OCI-LY7 (cell line): ENCODE measurements around the gene CSNK1D. TPM values are rescaled to one million over a fixed set of nuclear protein-coding genes. Genes with fewer than 3 reads are reported as not detected.
"Not testable (repeated sequence)": the region's sequence is repeated elsewhere in the genome, so short reads cannot be mapped to it uniquely, and the experiment has no call there.

ENCODE experiments used
- BruUV-seq: library from RNA; stranded (reverse); fragments of 400-500 nt; replicated peaks from 2 replicates; lab custom pipeline; 2021; lab: Mats Ljungman, UMichigan
- CTCF ChIA-PET: fragments of 300-600 bp; sonication (Branson Sonifier 250); formaldehyde crosslinking; loops from one replicate; lab custom pipeline; 2022; ENCODE audit warnings: antibody characterized with exemption; ENCODE audit not compliant: unreplicated experiment; lab: Charles Lee
- POLR2A ChIA-PET: fragments of 300-600 bp; sonication (Branson Sonifier 250); formaldehyde crosslinking; loops from one replicate; lab custom pipeline; 2022; ENCODE audit warnings: antibody characterized with exemption; lab: Charles Lee
- DNase-seq: peaks from one replicate; pipeline ENCODE4 v3.0.0-alpha.2; 2015; ENCODE audit warnings: low spot score
- H2AFZ ChIP-seq: fragments of 200-600 bp; sonication (generic), shearing (Covaris generic); 2 replicates; pipeline ENCODE4 v1.6.1; 2014; ENCODE audit warnings: mild to moderate bottlenecking, antibody characterized with exemption, low read length, moderate library complexity
- H3K27ac ChIP-seq: fragments of 200-600 bp; sonication (generic); 2 replicates; pipeline ENCODE4 v1.5.1; 2014; ENCODE audit warnings: mixed run types, low read depth, mild to moderate bottlenecking, moderate library complexity, low read length, inconsistent platforms; ENCODE audit not compliant: poor library complexity, severe bottlenecking
- H3K36me3 ChIP-seq: fragments of 200-600 bp; sonication (generic); 2 replicates; pipeline ENCODE4 v1.6.1; 2014; ENCODE audit warnings: mild to moderate bottlenecking, antibody characterized with exemption, low read length, moderate library complexity, mixed read lengths; ENCODE audit not compliant: insufficient read depth
- H3K4me1 ChIP-seq: fragments of 200-600 bp; sonication (generic); 2 replicates; pipeline ENCODE4 v1.5.1; 2014; ENCODE audit warnings: mild to moderate bottlenecking, low read length; ENCODE audit not compliant: insufficient read depth, poor library complexity, severe bottlenecking
- H3K4me2 ChIP-seq: fragments of 200-600 bp; sonication (generic); 2 replicates; pipeline ENCODE4 v1.6.1; 2014; ENCODE audit warnings: mild to moderate bottlenecking, low read length
- H3K4me3 ChIP-seq: fragments of 200-600 bp; sonication (generic); 2 replicates; pipeline ENCODE4 v1.5.1; 2014; ENCODE audit warnings: mild to moderate bottlenecking, low read depth, low read length; ENCODE audit not compliant: poor library complexity, severe bottlenecking
- H3K79me2 ChIP-seq: fragments of 200-600 bp; sonication (generic); 2 replicates; pipeline ENCODE4 v1.6.1; 2016; ENCODE audit warnings: low read depth, mild to moderate bottlenecking, low read length, moderate library complexity, mixed read lengths; ENCODE audit not compliant: insufficient read depth
- H3K9me2 ChIP-seq: fragments of 200-600 bp; sonication (generic); 2 replicates; pipeline ENCODE4 v1.6.1; 2016; ENCODE audit warnings: mild to moderate bottlenecking, low read length, mixed read lengths; ENCODE audit not compliant: insufficient read depth
- H3K9me3 ChIP-seq: fragments of 200-600 bp; sonication (generic); 2 replicates; pipeline ENCODE4 v1.6.1; 2014; ENCODE audit warnings: mild to moderate bottlenecking, mixed run types, low read length, mixed read lengths
- H4K20me1 ChIP-seq: fragments of 200-600 bp; sonication (generic); 2 replicates; pipeline ENCODE4 v1.6.1; 2014; ENCODE audit warnings: mild to moderate bottlenecking, antibody characterized with exemption, low read length, moderate library complexity, mixed read lengths; ENCODE audit not compliant: insufficient read depth
- EZH2phosphoT487 ChIP-seq: fragments of 200-600 bp; sonication (generic); IDR thresholded peaks from 2 replicates; pipeline ENCODE4 v1.6.1; 2018; ENCODE audit warnings: low read depth, borderline replicate concordance, mild to moderate bottlenecking, mixed run types, antibody characterized with exemption, low read length, moderate library complexity, mixed read lengths
- intact Hi-C: fragments of 100-400 bp; cut with micrococcal nuclease; formaldehyde crosslinking; loops from one replicate; pipeline ENCODE4 v1.10.0; 2022; ENCODE audit not compliant: unreplicated experiment
- total RNA-seq, 2 experiments: library from RNA; depleted of rRNA in 1 of 2; stranded (reverse); fragments of >200 nt in 1 of 2; shearing (Covaris generic) in 1 of 2; gene quantifications; 2 replicates each; pipeline ENCODE4 v1.2.3, GENCODE V29; 2014 to 2022
- TF ChIP-seq, protein P1 (sequence below): fragments of 200-600 bp; sonication (generic); conservative IDR thresholded peaks from 2 replicates; pipeline ENCODE4 v1.5.1; 2014; ENCODE audit warnings: mild to moderate bottlenecking, antibody characterized with exemption, low read length, moderate library complexity, mixed read lengths

CSNK1D gene
- total RNA-seq, 2 experiments from 2014 or later = 53.0 to 181 TPM

- Histone ChIP-seq H2AFZ (peak overlapping the region; percentile 93), H3K27ac (no peak overlapping the region), H3K9me3 (no peaks in the 10 kb centered on the region), H3K36me3 (no peaks in the 10 kb centered on the region), H3K79me2 (no peaks in the 10 kb centered on the region), H4K20me1 (no peaks in the 10 kb centered on the region), H3K4me2 (peak overlapping the region; percentile 84), H3K9me2 (no peaks in the 10 kb centered on the region), H3K4me3 (peak overlapping the region; percentile 86), H3K4me1 (peaks cover 19% of the 10 kb centered on the region)
- ChIA-PET CTCF (interaction anchor here (0.7 kb wide), 1 partner anchor 21 kb away, joined by 3 read pairs; no protein-coding TSS in a partner anchor), POLR2A (interaction anchor here (0.5 kb wide), 1 partner anchor 20 kb away, joined by 3 read pairs; no protein-coding TSS in a partner anchor)
- no TSS peak for BruUV-seq
- DNase-seq = no peak
- intact Hi-C loops = loop anchor here (2.0 kb wide), 1 partner anchor 15 kb away; the partner anchor contains the start of gene SLC16A3
- TF ChIP-seq, protein P1, sequence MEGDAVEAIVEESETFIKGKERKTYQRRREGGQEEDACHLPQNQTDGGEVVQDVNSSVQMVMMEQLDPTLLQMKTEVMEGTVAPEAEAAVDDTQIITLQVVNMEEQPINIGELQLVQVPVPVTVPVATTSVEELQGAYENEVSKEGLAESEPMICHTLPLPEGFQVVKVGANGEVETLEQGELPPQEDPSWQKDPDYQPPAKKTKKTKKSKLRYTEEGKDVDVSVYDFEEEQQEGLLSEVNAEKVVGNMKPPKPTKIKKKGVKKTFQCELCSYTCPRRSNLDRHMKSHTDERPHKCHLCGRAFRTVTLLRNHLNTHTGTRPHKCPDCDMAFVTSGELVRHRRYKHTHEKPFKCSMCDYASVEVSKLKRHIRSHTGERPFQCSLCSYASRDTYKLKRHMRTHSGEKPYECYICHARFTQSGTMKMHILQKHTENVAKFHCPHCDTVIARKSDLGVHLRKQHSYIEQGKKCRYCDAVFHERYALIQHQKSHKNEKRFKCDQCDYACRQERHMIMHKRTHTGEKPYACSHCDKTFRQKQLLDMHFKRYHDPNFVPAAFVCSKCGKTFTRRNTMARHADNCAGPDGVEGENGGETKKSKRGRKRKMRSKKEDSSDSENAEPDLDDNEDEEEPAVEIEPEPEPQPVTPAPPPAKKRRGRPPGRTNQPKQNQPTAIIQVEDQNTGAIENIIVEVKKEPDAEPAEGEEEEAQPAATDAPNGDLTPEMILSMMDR = no peak
- no peak for TF ChIP-seq EZH2phosphoT487
Measured at GRCh38 chr17:82213251-82214011, 60.1 kb downstream of the CSNK1D start.

DNA sequence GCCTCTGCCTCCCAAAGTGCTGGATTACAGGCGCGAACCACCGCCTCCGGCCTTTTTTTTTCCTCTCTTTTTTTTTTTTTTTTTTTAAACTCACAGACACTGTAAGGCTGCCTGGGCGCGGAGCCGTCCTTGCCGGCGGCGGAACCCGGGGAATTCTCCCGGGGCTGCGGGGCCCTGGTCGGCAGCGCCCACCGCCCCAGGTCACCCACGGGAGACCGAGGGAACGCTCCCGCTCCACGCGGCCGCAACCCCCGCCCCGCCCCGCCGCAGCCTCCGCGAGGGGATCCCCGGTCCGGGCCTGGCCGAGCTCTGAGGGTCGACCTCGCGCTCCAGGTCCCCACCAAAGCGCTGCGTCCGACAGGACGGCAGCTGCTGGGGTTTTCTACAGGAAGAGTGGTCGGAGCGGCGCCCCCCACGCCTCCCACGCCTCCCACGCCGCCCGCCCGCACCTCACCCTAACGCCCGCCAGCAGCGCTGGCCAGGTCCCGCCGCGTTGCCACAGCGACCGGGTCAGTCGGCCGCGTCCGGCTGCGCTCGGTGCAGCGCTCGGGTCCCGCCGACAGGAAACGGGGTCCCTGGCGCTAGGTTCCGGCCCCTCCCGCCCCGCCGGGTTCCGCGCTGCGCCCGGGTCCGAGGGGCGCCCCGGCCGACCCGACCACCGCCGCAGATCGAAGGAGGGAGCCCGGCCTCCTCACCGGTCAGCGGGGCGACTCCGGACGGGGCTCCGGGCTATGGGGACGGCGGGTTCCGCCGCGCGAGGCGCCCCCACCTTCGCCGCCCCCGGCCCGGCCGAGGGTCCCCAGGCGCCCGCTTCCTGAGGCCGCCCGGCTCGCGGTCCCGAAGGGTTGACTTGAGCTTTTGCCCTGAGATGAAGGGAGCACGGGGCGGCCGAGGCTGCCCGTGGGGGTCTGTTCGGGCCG is 60.9 kb downstream of the CSNK1D start, which contains the start of gene CCDC57:
Gene CCDC57, minus strand, starts transcription at position 512 of the 920 bp plus-strand sequence. CDS start 10,898 bp downstream, outside the sequence.
- no peak within 1 kb of the TSS for H3K27ac ChIP-seq
- peak; percentile 90 for DNase-seq

DNA sequence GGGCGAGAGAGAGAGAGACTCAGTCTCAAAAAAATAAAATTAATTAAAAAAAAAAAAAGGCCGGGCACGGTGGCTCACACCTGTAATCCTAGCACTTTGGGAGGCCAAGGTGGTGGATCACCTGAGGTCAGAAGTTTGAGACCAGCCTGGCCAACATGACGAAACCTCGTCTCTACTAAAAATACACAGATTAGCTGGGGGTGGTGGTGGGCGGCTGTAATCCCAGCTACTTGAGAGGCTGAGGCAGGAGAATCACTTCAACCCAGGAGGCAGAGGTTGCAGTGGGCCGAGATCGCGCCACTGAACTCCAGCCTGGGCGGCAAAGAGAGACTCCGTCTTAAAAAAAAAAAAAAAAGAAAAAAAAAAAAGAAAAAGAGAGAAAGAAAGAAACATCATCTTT is 62.8 kb downstream of the CSNK1D start:
- H3K9me3 ChIP-seq, H3K9me2 ChIP-seq, POLR2A ChIA-PET, H2AFZ ChIP-seq, H3K27ac ChIP-seq, H3K79me2 ChIP-seq, CTCF ChIA-PET, H4K20me1 ChIP-seq, H3K36me3 ChIP-seq, BruUV-seq, DNase-seq, H3K4me3 ChIP-seq, intact Hi-C loops: not testable (repeated sequence)
- Histone ChIP-seq H3K4me1 (peaks cover 29% of the 10 kb centered on the region), H3K4me2 (0 out of 2 replicates have a peak overlapping the region, but pooled peaks have one; percentile 84)

More for the DNA sequence above, 60.9 kb downstream of the CSNK1D start, which contains the start of gene CCDC57:
- TF ChIP-seq, protein P1 = no peak
- no peak for TF ChIP-seq EZH2phosphoT487
- Histone ChIP-seq H3K79me2 (no peaks in the 10 kb centered on the region), H2AFZ (peak within 1 kb of the TSS; percentile 93), H3K4me1 (peaks cover 19% of the 10 kb centered on the region), H3K4me3 (peak within 1 kb of the TSS; percentile 86), H4K20me1 (no peaks in the 10 kb centered on the region), H3K4me2 (peak within 1 kb of the TSS; percentile 84), H3K36me3 (no peaks in the 10 kb centered on the region), H3K9me3 (no peaks in the 10 kb centered on the region), H3K9me2 (no peaks in the 10 kb centered on the region)
- CTCF ChIA-PET = no interaction called here
- BruUV-seq = no TSS peak
- POLR2A ChIA-PET = no interaction called here
- intact Hi-C loops = loop anchor here (2.0 kb wide), 1 partner anchor 16 kb away; the partner anchor contains the start of gene SLC16A3
